ENCODE results near the gene FAM120A.
A peak's percentile ranks its signal among the peaks of the same experiment; 100 is the strongest.
"Not testable (repeated sequence)": the region's sequence is repeated elsewhere in the genome, so short reads cannot be mapped to it uniquely, and the experiment has no call there.

The FAM120A gene

GRCh38 chr9:93508207-93508606 lies 56.7 kb downstream of the FAM120A start:
- no peak for TF ChIP-seq CTCF (IDR thresholded peaks at IDR 0.05)
- no peak overlapping the region for H3K27ac ChIP-seq
- intact Hi-C loops (cut with DNase I; ENCODE audit: low total_unique reads), result no loop called here
- H3K4me1 ChIP-seq, result peaks cover 0 to 13% (median 8%) of the 10 kb centered on the region in 4 donors
- no peaks in the 10 kb centered on the region for H3K36me3 ChIP-seq
- H3K27me3 ChIP-seq, result no peaks in the 10 kb centered on the region
- no peak overlapping the region for H3K4me3 ChIP-seq
- H3K9me3 ChIP-seq, result no peaks in the 10 kb centered on the region
- no peak for DNase-seq

- DNase-seq, result no peak
- Histone ChIP-seq H3K36me3 (peaks cover 0 to 2% (median 0%) of the 10 kb centered on the region in 3 donors), H3K27ac (no peak overlapping the region), H3K4me1 (peaks cover 0 to 13% (median 8%) of the 10 kb centered on the region in 4 donors), H3K4me3 (no peak overlapping the region), H3K27me3 (no peaks in the 10 kb centered on the region), H3K9me3 (no peaks in the 10 kb centered on the region)
- no peak for TF ChIP-seq CTCF (IDR thresholded peaks at IDR 0.05)
- intact Hi-C loops (cut with DNase I; ENCODE audit: low total_unique reads), result no loop called here
Measured at GRCh38 chr9:93509084-93509483, 57.6 kb downstream of the FAM120A start.

GRCh38 chr9:93510041-93510440 lies 58.6 kb downstream of the FAM120A start:
- no peak overlapping the region for H3K27ac ChIP-seq
- intact Hi-C loops (cut with DNase I; ENCODE audit: low total_unique reads), result no loop called here
- DNase-seq, result no peak
- peaks cover 0 to 4% (median 0%) of the 10 kb centered on the region in 3 donors for H3K36me3 ChIP-seq
- no peak overlapping the region for H3K4me3 ChIP-seq
- H3K4me1 ChIP-seq, result peaks cover 0 to 13% (median 8%) of the 10 kb centered on the region in 4 donors
- no peaks in the 10 kb centered on the region for H3K9me3 ChIP-seq
- H3K27me3 ChIP-seq, result no peaks in the 10 kb centered on the region
- TF ChIP-seq CTCF (IDR thresholded peaks at IDR 0.05), result no peak

GRCh38 chr9:93511228-93511627 lies 59.7 kb downstream of the FAM120A start:
- peak; percentile 36 to 77 for DNase-seq
- H3K36me3 ChIP-seq; H3K4me3 ChIP-seq; H3K9me3 ChIP-seq; H3K27me3 ChIP-seq; intact Hi-C loops (cut with DNase I; ENCODE audit: low total_unique reads): not testable (repeated sequence)
- Histone ChIP-seq H3K27ac (peak overlapping the region in 1 of 2 donors; percentile 15), H3K4me1 (peaks cover 0 to 13% (median 8%) of the 10 kb centered on the region in 4 donors)

- H3K9me3 ChIP-seq; H3K27ac ChIP-seq; H3K4me3 ChIP-seq; H3K27me3 ChIP-seq; DNase-seq; intact Hi-C loops (cut with DNase I; ENCODE audit: low total_unique reads): not testable (repeated sequence)
- Histone ChIP-seq H3K4me1 (peaks cover 0 to 13% (median 8%) of the 10 kb centered on the region in 4 donors), H3K36me3 (peaks cover 0 to 15% (median 6%) of the 10 kb centered on the region in 3 donors)
Measured at GRCh38 chr9:93512170-93512812, 60.8 kb downstream of the FAM120A start.

GRCh38 chr9:93513606-93514005 lies 62.1 kb downstream of the FAM120A start:
- H3K27ac ChIP-seq, result no peak overlapping the region
- no peak overlapping the region for H3K4me3 ChIP-seq
- H3K9me3 ChIP-seq, result no peaks in the 10 kb centered on the region
- no peaks in the 10 kb centered on the region for H3K27me3 ChIP-seq
- H3K4me1 ChIP-seq, result peaks cover 0 to 13% (median 6%) of the 10 kb centered on the region in 4 donors
- peaks cover 0 to 15% (median 10%) of the 10 kb centered on the region in 3 donors for H3K36me3 ChIP-seq
- intact Hi-C loops (cut with DNase I; ENCODE audit: low total_unique reads), result no loop called here
- no peak for DNase-seq
- TF ChIP-seq CTCF (IDR thresholded peaks at IDR 0.05), result no peak
